ENCODE measurements around the gene NGEF.
A peak's percentile ranks its signal among the peaks of the same experiment; 100 is the strongest.
"Not testable (repeated sequence)": the region's sequence is repeated elsewhere in the genome, so short reads cannot be mapped to it uniquely, and the experiment has no call there.

The NGEF gene

DNA sequence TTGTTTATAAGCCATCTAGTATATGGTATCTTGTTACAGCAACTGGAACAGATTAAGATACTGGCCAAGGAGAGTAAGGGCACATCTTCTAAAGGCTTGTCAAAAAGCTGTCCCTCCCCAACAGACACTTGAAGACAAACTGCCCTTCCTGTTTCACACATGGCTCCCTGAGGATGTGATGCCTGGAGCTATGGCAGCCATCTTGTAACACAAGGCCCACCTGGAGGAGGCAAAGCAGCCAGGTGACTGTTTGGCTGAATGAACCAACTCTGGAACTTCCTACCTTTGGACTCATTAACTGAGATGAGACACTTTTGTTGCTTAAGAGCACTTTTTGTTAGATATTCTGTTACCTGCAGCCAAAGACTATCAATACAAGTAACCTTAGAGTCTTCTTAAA is 88.6 kb downstream of the NGEF start:
- no peak for DNase-seq

DNA sequence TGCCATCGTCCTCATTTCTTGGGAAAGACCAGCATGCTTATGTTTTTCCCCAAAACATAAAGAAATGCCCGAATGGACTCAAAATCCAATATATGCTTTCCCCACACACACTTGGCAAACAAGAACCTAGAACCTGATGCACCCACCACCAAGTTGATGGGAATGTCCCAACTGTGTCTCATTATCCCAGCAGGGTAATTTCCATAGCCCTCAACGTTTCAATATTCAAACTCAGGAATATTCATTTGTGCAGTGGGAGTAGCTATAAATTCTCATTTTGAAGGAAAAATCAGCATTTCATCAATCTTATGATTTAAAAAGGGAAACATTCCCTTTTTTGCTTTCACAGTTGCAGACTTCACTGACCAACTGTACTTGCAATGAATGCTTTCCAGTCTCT is 92.3 kb downstream of the NGEF start:
- no peak for DNase-seq

DNA sequence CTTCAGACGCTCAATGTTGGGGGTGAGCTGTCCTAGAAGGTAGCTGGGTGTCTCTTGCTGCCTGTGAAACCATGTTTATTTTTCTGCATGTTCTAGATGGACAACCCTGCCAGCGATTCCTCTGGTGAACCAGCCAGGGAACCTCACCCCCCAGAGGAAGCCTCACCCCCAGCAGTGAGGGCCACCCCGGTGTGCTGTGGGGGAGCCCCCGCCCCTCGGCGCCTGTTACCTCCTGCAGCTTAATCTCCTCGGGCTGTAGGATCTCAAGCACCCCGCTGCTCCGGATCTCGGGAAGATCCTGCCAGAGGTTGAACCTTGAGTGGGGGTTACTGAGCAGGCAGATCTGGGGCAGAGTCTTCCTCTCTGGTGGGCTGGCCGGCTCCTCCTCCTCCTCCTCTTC is 93.0 kb downstream of the NGEF start:
- DNase-seq = no peak

DNA sequence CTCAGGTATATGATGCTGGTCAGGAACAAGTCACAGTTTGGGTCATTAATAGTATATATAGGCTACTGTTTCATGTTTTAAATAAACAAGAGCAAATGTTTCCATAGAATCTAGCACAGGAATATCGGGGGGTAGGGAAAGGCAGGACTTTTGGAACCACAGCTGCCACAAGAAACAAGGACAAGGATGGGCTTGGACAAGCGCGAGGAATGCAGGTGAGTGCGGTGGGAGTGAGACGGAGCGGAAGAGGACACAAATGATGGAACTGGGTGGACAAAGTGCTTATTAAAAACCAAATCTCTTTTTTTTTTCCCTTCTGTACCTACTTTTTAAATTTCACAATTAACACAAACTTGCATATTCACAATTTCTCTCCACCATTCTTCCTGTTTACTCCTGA is 93.9 kb downstream of the NGEF start:
- no peak for DNase-seq

DNA sequence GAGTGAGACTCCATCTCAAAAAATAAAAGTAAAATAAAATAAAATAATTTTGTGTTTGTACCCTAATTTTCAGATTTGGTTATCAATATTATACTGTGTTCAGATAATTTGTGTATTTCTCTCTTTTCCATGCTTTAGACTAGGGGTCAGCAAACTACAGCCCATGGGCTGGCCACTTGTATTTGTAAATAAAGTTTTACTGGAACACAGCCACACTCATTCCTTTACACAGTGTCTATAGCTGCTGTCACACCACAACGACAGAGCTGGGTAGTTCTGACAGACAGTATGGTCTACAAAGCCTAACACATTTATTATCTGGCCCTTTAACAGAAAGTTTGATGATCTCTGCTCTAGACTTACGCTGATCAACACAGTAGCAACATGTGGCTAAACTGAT is 99.2 kb downstream of the NGEF start:
- DNase-seq = no peak

DNA sequence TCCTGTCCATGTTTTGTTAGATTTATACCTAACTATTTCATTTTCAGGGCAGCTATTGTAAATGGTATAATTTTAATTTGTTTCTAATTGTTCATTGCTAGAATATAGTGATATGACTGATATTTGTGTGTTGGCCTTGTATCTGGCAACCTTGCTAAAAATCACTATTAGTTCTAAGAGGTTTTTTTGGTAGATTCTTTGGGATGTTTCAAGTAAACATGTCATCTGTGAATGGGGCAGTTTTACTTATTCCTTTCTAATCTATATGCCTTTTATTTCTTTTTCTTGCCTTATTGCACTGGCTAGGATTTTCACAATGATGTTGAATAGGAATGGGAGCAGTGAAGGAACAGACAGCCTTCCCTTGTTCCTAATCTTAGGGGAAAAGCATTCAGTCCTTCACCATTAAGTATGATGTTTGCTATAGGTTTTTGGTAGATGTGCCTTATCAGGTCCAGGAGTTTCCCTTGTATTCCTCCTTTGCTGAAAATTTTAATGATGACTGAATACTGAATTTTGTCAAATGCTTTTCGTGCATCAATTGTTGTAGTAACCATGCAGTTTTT is 101.3 kb downstream of the NGEF start:
- no peak for DNase-seq

DNA sequence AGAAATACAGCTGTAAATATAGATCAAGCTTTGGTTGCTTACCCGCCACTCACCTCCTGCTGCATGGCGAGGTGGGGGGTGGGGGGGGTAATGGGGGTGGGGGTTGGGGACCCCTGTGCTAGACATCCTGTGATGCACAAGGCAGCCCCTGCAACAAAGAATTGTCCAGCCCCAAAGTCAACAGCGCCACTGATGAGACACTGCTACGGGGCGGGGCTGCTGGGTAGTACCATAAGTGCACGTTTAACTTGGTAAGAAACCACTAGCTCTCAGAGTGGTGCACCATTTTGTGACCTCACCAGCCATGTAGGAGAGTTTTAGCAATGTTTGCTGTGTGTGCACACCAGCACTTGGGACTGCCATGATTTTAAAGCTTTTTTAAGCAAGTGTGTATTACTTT is 102.7 kb downstream of the NGEF start:
- no peak for DNase-seq

DNA sequence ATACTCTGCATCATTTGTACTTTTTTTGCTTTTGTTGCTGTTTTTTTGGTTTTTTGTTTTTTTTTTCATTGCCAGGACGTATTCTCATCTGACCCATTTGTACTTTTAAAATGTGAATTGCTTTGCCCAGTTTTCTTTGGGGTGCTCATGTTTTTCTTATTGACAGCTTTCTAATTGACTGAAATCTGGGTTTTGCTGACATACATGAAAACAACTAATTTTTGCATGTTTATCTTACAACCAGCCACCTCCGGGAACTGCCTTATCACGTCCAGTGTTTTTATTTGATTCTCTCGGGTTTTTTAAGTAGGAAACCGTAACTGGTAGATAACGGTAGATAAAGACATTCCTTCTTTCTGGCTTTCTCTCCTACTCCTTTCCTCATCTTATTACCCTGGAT is 104.4 kb downstream of the NGEF start:
- no peak for DNase-seq

DNA sequence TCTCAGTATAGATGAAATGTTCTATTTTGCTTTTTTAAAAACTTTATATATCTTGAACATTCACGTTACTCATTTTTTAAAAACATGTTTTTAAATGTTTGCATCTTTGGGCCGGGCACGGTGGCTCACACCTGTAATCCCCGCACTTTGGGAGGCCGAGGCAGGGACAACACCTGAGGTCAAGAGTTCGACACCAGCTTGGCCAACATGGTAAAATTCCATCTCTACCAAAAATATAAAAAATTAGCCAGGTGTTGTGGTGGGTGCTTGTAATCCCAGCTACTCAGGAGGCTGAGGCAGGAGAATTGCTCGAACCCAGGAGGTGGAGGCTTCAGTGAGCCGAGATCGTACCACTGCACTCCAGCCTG is 105.4 kb downstream of the NGEF start:
- DNase-seq = not testable (repeated sequence)

DNA sequence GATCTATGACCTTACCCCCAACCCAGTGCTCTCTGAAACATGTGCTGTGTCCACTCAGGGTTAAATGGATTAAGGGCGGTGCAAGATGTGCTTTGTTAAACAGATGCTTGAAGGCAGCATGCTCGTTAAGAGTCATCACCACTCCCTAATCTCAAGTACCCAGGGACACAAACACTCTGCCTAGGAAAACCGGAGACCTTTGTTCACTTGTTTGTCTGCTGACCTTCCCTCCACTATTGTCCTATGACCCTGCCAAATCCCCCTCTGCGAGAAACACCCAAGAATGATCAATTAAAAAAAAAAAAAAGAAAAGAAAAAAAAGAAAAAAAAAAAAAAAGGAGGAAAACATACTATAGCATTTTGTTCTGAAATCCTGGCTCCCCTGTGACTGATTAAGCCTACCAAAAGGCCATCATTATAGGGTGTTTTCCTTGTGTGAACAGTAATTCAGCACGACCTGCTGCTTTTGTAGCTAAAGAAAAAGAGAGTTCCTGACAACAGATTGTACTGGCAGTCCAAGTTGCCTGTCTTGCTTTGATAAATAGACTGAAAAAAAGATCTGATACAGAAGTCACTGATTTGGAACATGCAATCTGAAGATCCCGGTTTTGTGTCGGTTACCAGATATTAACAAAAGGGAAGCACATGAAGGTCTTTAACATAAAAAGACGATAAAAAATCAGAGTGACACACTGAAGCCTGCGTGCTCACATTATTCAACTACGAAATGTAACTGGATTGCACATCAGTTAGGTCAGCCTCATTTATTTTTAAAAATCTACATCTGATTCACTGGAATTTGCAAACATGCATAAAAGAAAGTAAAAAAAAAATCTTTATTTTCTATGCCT is 106.0 kb downstream of the NGEF start:
- DNase-seq = not testable (repeated sequence)

DNA sequence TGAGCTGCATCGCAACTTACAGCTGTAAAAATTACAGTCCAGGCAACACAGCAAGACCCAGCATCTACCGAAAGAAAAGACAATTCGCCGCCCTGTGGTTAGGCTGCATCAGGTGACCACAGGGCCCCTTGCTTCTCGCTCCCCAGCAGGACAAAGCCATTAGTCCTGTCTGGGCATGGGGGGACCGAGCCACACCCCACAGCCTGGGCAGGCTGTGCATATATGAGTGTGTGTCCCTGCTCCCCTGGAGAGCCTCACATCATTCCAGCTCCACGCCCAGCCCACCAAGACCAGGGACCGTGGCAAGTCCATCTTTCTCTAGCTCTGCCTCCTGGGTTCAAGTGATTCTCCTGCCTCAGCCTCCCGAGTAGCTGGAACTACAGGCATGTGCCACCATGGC is 109.1 kb downstream of the NGEF start:
- DNase-seq = no peak

DNA sequence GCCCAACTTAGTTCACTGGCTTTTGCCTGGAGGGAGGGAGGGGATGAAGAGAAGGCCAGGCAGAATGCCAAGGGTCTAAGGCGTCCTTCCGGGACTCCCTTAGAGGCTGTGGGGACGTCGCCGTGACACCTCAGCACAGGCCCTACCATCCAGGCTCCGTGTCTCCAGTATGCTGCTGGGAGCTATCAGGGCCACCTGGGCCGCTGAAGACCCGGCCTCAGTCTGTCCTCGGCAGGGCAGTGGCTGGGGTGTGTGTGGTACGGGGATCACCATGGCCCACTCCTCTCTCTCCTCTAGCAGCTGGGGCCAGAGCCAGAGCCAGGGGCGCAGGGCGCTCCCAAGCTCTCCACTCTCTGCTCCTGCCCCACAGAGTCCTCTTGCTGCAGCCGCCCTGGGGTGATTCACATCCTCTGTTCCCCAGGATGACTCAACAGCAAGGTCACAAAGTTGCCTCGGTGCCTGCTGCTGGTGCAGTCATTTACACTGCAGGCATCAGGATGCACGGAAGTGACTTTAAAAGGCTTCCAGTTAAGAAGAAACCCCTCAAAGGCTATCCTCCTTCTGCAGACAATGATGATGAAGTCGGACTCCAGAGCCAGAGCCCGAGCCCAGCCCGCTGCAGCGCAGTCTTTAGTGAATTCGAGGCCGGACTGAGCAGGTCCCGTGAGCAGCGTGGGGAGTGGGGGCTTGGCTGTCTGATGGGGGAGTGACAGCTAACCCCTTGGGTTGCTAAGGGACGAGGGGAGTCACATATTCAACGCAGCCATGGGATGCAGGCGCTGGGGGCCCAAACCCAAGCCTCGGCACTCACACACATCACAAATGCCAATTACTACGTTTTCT is 111.1 kb downstream of the NGEF start:
- peak; percentile 75 for DNase-seq

DNA sequence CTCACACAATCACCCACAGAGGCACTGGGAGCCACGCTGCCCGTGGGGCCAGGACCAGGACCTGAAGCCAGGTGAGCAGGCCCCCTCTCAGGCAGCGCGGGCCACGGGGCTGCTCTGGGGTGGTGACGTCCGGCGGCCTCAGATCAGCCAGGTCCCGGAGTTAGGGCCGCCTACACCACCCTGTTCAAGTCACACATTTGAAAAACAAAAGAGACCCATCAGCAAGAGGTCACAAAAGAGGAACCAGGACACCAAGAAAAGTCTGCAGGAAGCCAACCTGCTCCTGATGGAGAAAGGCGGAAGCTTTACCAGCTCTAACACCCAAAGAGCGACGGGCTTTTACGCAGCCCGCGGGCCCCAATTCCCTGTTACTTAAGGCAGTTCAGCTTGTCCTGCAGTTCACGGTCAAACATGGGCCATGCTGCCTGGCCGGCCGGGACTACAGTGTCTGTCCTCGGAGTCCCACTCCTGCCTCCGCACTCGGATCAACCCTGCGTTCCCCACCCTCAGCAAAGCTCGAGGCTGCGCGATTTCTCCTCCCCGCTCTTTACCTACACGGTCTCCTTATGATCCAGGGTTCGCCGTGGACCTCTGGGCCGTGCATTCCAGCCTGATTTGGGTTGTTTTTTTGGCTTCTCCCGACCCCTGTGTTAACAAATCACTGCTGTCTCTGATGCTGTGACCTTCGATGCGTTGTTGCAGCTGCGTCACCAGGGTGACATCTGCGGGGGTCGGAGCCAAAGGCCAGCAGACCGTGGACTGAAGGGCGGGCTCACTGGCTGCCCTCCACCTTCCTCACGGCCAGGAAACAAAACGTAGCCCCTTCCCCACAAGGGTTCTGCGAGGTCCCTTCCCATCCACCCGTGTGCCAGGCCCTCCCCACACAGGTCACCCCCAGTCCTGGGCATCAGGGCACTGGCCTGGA is 112.0 kb downstream of the NGEF start:
- no peak for DNase-seq

DNA sequence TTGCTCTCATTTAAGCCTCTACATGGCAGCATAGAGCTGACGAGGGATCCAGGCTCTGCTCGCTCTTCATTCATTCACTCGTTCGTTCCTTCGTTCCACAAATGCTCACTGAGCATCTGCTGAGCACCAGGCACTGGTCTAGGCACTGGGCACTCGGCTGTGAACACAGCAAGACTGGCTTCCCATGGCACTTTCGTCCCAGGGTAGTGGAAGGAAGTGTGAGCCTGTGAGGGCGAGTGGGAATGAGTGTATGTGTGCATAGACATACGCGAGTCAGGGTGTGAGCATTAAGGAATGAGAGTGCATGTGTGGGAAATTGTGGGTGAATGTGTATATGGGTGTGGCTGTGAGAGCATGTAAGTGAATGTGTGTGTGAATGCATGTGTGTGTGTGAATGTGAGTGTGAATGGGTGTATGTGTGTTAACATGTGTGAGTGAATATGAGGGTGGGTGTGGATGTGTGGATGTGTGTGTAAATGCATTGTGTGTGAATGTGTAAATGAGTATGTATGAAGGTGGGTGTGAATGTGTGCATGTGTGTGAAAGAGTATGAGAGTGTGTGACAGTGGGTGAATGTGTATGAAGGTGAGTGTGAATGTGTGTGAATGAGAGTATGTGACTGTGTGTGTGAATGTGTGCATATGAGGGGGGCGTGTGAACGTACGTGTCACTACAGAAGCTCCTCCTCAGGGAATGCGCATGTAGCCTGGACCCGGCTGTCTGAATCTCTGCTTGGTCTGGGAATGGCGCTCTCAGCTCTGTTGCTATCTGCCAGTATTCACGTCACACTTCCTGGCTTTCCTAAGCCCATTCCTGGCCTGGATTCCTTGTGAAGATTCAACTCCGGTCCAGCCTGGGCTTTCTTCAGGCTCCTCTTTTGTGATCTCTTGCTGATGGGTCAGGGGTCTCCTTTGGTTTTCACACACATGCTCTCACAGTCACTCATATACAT is 114.2 kb downstream of the NGEF start:
- DNase-seq = no peak

DNA sequence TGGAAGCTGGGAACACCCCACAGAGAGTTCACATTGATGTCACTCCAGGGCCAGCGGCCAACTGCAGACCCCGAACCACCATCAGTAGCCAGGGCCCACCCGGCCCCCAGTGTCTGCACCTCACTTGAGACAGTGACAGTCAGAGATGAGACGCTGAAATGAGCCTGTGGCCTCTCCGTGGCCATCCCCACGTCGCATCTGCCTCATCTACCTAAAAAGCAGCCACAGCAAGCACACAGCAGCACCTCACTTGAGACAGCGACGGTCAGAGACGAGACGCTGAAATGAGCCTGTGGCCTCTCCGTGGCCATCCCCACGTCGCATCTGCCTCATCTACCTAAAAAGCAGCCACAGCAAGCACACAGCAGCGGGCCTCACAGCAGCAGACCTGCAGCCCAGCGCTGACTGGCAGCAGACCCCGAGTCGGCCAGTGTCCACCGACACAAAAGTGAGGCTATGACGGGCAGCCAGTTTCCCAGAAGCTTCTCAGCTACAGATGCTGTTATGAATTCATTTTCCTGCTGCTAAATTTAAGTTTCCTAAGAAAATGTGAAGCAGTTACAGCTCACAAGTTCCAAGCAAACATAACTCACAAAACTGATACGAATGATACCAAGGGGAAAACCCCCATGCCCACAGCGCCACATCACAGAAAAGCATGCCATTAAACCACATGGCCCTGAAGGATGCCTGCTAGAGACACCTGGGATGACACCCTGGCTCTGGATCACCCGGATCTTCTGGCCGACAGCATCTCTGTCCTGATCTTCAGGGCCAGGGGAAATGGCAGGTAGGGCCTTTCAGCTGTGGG is 115.3 kb downstream of the NGEF start:
- no peak for DNase-seq

DNA sequence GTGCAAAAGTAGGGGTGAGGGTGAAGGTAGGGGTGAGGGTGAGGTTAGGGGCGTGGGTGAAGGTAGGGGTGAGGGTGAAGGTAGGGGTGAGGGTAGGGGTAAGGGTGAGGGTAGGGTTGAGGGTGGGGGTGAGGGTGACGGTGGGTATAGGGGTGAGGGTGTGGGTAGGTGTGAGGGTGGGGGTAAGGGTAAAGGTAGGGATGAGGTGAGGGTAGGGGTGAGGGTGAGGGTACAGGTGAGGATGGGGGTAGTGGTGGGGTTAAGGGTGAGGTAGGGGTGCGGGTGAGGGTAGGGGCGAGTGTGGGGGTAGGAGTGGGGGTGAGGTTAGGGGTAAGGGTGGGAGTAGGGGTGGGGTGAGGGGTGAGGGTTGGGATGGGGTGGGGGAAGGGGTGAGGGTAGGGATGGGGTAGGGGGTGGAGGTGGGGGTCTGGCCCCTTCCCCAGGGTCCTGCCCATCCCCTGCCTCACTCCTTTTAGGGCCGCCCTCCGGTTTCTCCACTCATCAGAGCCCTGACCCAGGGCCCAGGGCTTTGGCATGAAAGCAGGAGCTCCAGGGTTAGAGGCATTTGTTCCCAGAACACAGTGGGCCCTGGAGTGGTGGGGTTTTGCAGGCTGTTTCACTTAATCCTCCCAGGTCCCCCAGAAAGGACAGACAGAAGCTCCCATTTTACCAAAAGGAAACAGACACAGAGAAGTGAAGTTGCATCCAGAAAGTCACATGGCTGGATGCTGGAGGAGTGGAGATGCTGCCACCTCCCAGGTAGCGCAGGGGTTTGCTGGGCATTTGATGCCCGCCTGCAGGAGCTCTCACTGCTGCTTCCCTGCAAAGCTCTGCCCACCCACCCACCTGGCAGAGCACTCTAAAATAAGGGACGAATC is 116.1 kb downstream of the NGEF start:
- no peak for DNase-seq

DNA sequence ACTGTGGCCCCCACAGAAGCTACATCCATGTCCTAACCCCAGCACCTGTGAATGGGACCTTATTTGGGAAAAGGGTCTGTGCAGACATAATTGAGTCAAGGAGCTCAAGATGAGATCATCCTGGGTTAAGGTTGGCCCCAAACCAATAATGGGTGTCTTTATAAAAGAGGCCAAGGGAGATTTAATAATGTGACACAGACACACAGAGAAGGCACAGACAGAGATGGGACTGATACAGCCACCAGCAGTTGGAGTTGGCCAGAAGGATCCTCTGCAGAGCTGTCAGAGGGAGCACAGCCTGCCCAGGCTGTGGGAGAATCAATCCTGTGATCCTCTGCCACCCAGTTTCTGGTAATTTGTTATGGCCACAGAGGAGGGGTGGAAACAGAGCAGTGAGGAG is 116.9 kb downstream of the NGEF start:
- DNase-seq = no peak

DNA sequence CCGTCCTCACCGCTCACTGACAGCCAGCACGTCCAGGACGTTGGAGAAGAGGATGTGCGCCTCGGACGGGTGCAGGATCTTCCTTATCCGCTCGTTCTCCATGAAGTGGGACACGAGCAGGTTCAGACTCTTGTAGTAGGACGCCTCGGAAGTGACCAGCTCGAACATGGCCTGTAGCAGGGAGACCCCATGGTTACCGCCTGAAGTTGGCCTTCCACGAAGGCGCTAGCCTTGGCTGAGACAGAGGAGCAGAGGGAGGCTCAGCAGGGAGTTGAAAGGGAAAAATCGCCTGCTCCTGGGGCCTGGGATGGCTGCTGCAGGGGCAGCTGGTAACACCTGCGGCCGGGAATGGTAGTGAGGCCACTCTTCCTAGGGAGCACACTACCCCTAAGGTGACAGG is 118.3 kb downstream of the NGEF start:
- no peak for DNase-seq

DNA sequence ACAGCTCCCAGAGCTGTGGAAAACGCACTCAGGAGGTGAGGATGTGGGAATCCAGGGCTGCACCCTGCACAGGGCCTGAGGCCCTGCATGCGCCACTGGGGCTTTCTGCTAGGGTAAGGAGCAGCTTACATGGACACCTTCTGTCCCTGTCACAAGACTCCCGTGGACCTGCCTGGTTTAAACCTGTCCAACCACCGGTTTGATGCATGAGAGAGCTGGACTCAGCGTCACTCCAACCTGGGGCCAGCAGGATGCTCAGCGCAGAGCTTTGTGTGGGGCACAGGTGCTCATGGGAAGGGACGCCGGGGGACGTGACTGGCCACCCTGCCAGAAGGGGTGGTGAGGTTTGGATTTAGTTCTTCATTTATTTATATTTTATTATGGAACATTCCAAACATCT is 118.8 kb downstream of the NGEF start:
- no peak for DNase-seq

DNA sequence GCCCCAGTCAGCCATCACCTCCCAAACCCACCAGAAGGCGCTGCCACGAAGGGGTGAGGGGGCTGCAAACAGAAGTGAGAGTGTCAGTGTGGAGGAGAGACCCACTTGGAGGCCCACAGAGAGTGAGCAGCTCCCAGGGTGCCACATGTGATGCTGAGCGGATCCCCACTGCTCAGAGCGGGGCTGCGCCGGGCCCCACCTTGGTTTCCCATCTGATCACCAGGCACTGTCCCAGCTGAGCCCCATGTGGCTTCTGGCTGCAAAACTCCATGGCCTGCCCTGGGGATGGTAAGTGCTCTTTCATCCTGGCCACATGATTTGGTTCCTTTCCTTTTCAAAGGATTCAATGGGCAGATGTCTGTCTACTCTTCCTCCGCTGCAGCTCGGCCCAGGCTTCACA is 119.2 kb downstream of the NGEF start:
- no peak for DNase-seq

Measured in amniotic stem cell (primary cell).